Measurements from ENCODE around the gene SYNE1. TPM values are rescaled to one million over a fixed set of nuclear protein-coding genes. Genes with fewer than 3 reads are reported as not detected.
"Not testable (repeated sequence)": the region's sequence is repeated elsewhere in the genome, so short reads cannot be mapped to it uniquely, and the experiment has no call there.

Gene SYNE1
- total RNA-seq, 1 experiment from 2014 or later: 23.0 TPM

DNA sequence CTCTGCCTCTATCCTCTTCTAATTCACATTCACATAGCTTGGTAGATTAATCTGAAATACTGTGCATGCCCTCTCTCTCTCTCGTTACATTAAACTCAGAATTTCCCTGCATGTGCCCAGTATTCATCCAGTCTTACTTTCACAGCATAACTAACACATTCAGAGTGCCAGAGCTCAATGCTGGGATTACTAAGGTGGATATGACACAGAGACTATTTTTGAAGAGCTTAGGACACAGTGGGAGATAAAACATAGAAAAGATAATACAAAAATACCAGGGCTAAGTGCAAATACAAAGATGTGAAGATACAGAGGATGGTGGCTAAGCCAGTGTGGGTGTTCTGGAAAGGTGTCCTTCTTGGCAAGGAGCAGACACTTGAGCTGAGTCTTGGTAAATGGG lies 6.3 kb downstream of the SYNE1 start:
- Histone ChIP-seq H3K9me3 (no peaks in the 10 kb centered on the region), H3K4me1 (peaks cover 25% of the 10 kb centered on the region), H3K4me3 (ENCODE audit: low read depth, low read length) (no peak overlapping the region), H3K36me3 (ENCODE audit: control insufficient read depth, insufficient read depth, low read length) (no peaks in the 10 kb centered on the region), H3K27me3 (replicated peaks; ENCODE audit: control insufficient read depth, insufficient read depth, low read length) (no peaks in the 10 kb centered on the region)
- intact Hi-C loops (cut with micrococcal nuclease; ENCODE audit: unreplicated experiment): no loop called here
- CTCF ChIA-PET: interaction anchor here (1.1 kb wide), 1 partner anchor 12 kb away, joined by 3 read pairs; no protein-coding TSS in a partner anchor
- TF ChIP-seq, protein P1, sequence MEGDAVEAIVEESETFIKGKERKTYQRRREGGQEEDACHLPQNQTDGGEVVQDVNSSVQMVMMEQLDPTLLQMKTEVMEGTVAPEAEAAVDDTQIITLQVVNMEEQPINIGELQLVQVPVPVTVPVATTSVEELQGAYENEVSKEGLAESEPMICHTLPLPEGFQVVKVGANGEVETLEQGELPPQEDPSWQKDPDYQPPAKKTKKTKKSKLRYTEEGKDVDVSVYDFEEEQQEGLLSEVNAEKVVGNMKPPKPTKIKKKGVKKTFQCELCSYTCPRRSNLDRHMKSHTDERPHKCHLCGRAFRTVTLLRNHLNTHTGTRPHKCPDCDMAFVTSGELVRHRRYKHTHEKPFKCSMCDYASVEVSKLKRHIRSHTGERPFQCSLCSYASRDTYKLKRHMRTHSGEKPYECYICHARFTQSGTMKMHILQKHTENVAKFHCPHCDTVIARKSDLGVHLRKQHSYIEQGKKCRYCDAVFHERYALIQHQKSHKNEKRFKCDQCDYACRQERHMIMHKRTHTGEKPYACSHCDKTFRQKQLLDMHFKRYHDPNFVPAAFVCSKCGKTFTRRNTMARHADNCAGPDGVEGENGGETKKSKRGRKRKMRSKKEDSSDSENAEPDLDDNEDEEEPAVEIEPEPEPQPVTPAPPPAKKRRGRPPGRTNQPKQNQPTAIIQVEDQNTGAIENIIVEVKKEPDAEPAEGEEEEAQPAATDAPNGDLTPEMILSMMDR (IDR thresholded peaks at IDR 0.05; ENCODE audit: insufficient read depth in 1 of 2, low read depth in 1 of 2, low read length in 1 of 2, severe bottlenecking in 1 of 2, unreplicated experiment in 1 of 2): no peak
- H3K4me1 Mint-ChIP-seq (ENCODE audit: low read depth, unreplicated experiment): peaks cover 29% of the 10 kb centered on the region
- no peak overlapping the region for H3K27ac Mint-ChIP-seq (ENCODE audit: unreplicated experiment)
- H3K9me3 Mint-ChIP-seq (ENCODE audit: unreplicated experiment): no peaks in the 10 kb centered on the region
- no peaks in the 10 kb centered on the region for H3K36me3 Mint-ChIP-seq (ENCODE audit: insufficient read depth, unreplicated experiment)
- no peak for DNase-seq
- H3K27me3 Mint-ChIP-seq (ENCODE audit: insufficient read depth, unreplicated experiment): no peaks in the 10 kb centered on the region
- no peak overlapping the region for H3K4me3 Mint-ChIP-seq (ENCODE audit: unreplicated experiment)
- no TSS peak for BruUV-seq (replicated peaks)
- POLR2A ChIA-PET: no interaction called here

DNA sequence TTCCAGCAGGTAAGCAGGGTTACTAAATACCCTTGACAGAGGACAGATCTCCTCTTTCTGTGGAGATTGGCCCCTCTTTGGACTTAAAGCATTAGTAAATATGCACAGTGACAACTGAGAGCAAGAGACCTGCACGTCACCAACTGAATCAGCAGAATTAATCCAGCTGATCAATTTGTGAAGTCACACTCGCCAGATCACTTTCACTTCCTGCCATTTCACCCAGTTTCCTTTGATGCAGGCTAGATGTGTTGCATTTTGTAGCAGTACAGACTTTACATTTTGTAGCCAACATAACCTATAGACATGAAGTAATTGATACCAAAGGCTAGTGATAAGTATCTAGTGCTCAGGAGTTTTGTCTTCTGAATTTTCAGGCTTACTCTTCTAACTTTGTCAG lies 11.9 kb downstream of the SYNE1 start:
- Mint-ChIP-seq H3K36me3 (ENCODE audit: insufficient read depth, unreplicated experiment) (no peaks in the 10 kb centered on the region), H3K27me3 (ENCODE audit: insufficient read depth, unreplicated experiment) (no peaks in the 10 kb centered on the region), H3K4me3 (ENCODE audit: unreplicated experiment) (no peak overlapping the region), H3K27ac (ENCODE audit: unreplicated experiment) (no peak overlapping the region), H3K9me3 (ENCODE audit: unreplicated experiment) (no peaks in the 10 kb centered on the region), H3K4me1 (ENCODE audit: low read depth, unreplicated experiment) (no peaks in the 10 kb centered on the region)
- DNase-seq: no peak
- H3K4me1 ChIP-seq: no peaks in the 10 kb centered on the region
- no peaks in the 10 kb centered on the region for H3K27me3 ChIP-seq (replicated peaks; ENCODE audit: control insufficient read depth, insufficient read depth, low read length)
- ChIA-PET POLR2A (no interaction called here), CTCF (no interaction called here)
- intact Hi-C loops (cut with micrococcal nuclease; ENCODE audit: unreplicated experiment): no loop called here
- BruUV-seq (replicated peaks): no TSS peak
- no peak overlapping the region for H3K4me3 ChIP-seq (ENCODE audit: low read depth, low read length)
- no peaks in the 10 kb centered on the region for H3K36me3 ChIP-seq (ENCODE audit: control insufficient read depth, insufficient read depth, low read length)
- TF ChIP-seq, protein P1 (IDR thresholded peaks at IDR 0.05; ENCODE audit: insufficient read depth in 1 of 2, low read depth in 1 of 2, low read length in 1 of 2, severe bottlenecking in 1 of 2, unreplicated experiment in 1 of 2): no peak
- H3K9me3 ChIP-seq: no peaks in the 10 kb centered on the region

DNA sequence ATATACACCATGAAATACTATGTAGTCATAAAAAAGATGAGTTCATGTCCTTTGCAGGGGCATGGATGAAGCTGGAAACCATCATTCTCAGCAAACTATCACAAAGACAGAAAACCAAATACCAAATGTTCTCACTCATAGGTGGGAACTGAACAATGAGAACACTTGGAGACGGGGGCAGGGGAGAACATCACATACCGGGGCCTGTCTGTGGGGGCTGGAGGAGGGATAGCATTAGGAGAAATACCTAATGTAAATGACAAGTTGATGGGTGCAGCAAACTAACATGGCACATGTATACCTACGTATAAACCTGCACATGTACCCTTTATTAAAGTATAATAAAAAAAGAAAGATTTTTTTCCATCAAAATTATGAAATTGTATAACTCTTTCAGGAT lies 22.4 kb downstream of the SYNE1 start:
- H3K4me1 Mint-ChIP-seq (ENCODE audit: low read depth, unreplicated experiment); H3K36me3 Mint-ChIP-seq (ENCODE audit: insufficient read depth, unreplicated experiment); POLR2A ChIA-PET; H3K9me3 ChIP-seq; H3K4me3 ChIP-seq (ENCODE audit: low read depth, low read length); H3K36me3 ChIP-seq (ENCODE audit: control insufficient read depth, insufficient read depth, low read length); BruUV-seq (replicated peaks); H3K4me1 ChIP-seq; H3K27me3 Mint-ChIP-seq (ENCODE audit: insufficient read depth, unreplicated experiment); DNase-seq; H3K27ac Mint-ChIP-seq (ENCODE audit: unreplicated experiment); CTCF ChIA-PET; intact Hi-C loops (cut with micrococcal nuclease; ENCODE audit: unreplicated experiment); H3K4me3 Mint-ChIP-seq (ENCODE audit: unreplicated experiment); H3K27me3 ChIP-seq (replicated peaks; ENCODE audit: control insufficient read depth, insufficient read depth, low read length): not testable (repeated sequence)
- peaks cover 14% of the 10 kb centered on the region for H3K9me3 Mint-ChIP-seq (ENCODE audit: unreplicated experiment)

DNA sequence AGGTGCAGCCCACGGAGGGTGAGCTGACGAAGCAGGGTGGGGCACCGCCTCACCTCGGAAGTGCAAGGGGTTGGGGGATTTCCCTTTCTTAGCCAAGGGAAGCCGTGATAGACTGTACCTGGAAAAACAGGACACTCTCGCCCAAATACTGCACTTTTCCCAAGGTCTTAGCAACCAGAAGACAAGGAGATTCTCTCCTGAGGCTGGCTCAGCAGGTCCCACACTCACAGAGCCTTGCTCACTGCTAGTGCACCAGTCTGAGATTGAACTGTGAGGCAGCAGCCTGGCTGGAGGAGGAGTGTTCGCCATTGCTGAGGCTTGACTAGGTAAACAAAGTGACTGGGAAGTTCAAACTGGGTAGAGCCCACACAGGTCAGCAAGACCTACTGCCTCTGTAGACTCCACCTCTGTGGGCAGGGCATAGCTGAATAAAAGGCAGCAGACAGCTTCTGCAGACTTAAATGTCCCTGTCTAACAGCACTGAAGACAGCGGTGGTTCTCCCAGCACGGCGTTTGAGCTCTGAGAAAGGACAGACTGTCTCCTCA lies 28.0 kb downstream of the SYNE1 start:
- no peaks in the 10 kb centered on the region for H3K9me3 ChIP-seq
- ChIA-PET POLR2A (no interaction called here), CTCF (no interaction called here)
- no peak overlapping the region for H3K27ac Mint-ChIP-seq (ENCODE audit: unreplicated experiment)
- intact Hi-C loops (cut with micrococcal nuclease; ENCODE audit: unreplicated experiment): no loop called here
- TF ChIP-seq, protein P1 (IDR thresholded peaks at IDR 0.05; ENCODE audit: insufficient read depth in 1 of 2, low read depth in 1 of 2, low read length in 1 of 2, severe bottlenecking in 1 of 2, unreplicated experiment in 1 of 2): no peak
- H3K36me3 Mint-ChIP-seq (ENCODE audit: insufficient read depth, unreplicated experiment): no peaks in the 10 kb centered on the region
- H3K27me3 ChIP-seq (replicated peaks; ENCODE audit: control insufficient read depth, insufficient read depth, low read length): no peaks in the 10 kb centered on the region
- DNase-seq: no peak
- H3K36me3 ChIP-seq (ENCODE audit: control insufficient read depth, insufficient read depth, low read length): no peaks in the 10 kb centered on the region
- no peaks in the 10 kb centered on the region for H3K4me1 Mint-ChIP-seq (ENCODE audit: low read depth, unreplicated experiment)
- H3K4me3 Mint-ChIP-seq (ENCODE audit: unreplicated experiment): no peak overlapping the region
- BruUV-seq (replicated peaks): no TSS peak
- H3K27me3 Mint-ChIP-seq (ENCODE audit: insufficient read depth, unreplicated experiment): no peaks in the 10 kb centered on the region
- H3K4me1 ChIP-seq: no peaks in the 10 kb centered on the region
- no peak overlapping the region for H3K4me3 ChIP-seq (ENCODE audit: low read depth, low read length)
- peaks cover 15% of the 10 kb centered on the region for H3K9me3 Mint-ChIP-seq (ENCODE audit: unreplicated experiment)

All from Caco-2 (cell line).